PC-3 (cell line): Measurements from ENCODE around the gene RAB37. TPM values are rescaled to one million over a fixed set of nuclear protein-coding genes. Genes with fewer than 3 reads are reported as not detected.

ENCODE experiments used
- ATAC-seq: fragments of 200-7000 bp; cut with Tn5 transposase; 2 replicates; pipeline ENCODE4 v1.9.1; 2020; ENCODE audit warnings: mild to moderate bottlenecking, moderate library complexity
- BruUV-seq: library from RNA; stranded (reverse); fragments of 400-500 nt; replicated peaks from 2 replicates; lab custom pipeline; 2021; lab: Mats Ljungman, UMichigan
- CTCF ChIA-PET: fragments of 300-600 bp; sonication (Branson Sonifier 250); formaldehyde crosslinking; loops from one replicate; lab custom pipeline; 2022; ENCODE audit warnings: antibody characterized with exemption; lab: Charles Lee
- POLR2A ChIA-PET: fragments of 300-600 bp; sonication (Branson Sonifier 250); formaldehyde crosslinking; loops from one replicate; lab custom pipeline; 2022; ENCODE audit warnings: antibody characterized with exemption; ENCODE audit not compliant: unreplicated experiment; lab: Charles Lee
- DNase-seq: peaks from one replicate; pipeline ENCODE4 v3.0.0-alpha.2; 2015
- H2AFZ ChIP-seq: fragments of 300-600 bp; sonication (generic); 2 replicates; pipeline ENCODE4 v1.6.0; 2016; ENCODE audit warnings: antibody characterized with exemption, low read length
- H3F3A ChIP-seq: fragments of 300-600 bp; sonication (generic); one replicate; pipeline ENCODE4 v1.6.0; 2017; ENCODE audit warnings: antibody characterized with exemption, low read length, control low read depth, mild to moderate bottlenecking; ENCODE audit not compliant: unreplicated experiment
- H3K27ac ChIP-seq: fragments of 300-600 bp; sonication (generic); 2 replicates; pipeline ENCODE4 v1.5.1; 2016; ENCODE audit warnings: mild to moderate bottlenecking, low read length
- H3K27me3 ChIP-seq: fragments of 300-600 bp; sonication (generic); 2 replicates; pipeline ENCODE4 v1.6.1; 2016; ENCODE audit warnings: low read length, mixed read lengths
- H3K36me3 ChIP-seq: fragments of 300-600 bp; sonication (generic); 2 replicates; pipeline ENCODE4 v1.6.1; 2016; ENCODE audit warnings: low read depth, mixed run types, low read length, mixed read lengths
- H3K4me1 ChIP-seq: fragments of 300-600 bp; sonication (generic); 2 replicates; pipeline ENCODE4 v1.5.1; 2016; ENCODE audit warnings: low read length; ENCODE audit not compliant: insufficient read depth
- H3K4me2 ChIP-seq: fragments of 300-600 bp; sonication (generic); 2 replicates; pipeline ENCODE4 v1.6.0; 2016; ENCODE audit warnings: low read length
- H3K4me3 ChIP-seq: fragments of 300-600 bp; sonication (generic); 2 replicates; pipeline ENCODE4 v1.5.1; 2016; ENCODE audit warnings: mild to moderate bottlenecking, low read length, mixed read lengths
- H3K79me2 ChIP-seq: fragments of 300-600 bp; sonication (generic); 2 replicates; pipeline ENCODE4 v1.6.1; 2017; ENCODE audit warnings: low read length, mixed read lengths
- H3K9ac ChIP-seq: fragments of 300-600 bp; sonication (generic); 2 replicates; pipeline ENCODE4 v1.6.0; 2016; ENCODE audit warnings: mild to moderate bottlenecking, low read length
- H3K9me2 ChIP-seq: fragments of 300-600 bp; sonication (generic); replicated peaks from 2 replicates; pipeline ENCODE4 v1.6.1; 2016; ENCODE audit warnings: mixed run types, low read length, mixed read lengths
- H3K9me3 ChIP-seq: fragments of 300-600 bp; sonication (generic); 2 replicates; pipeline ENCODE4 v1.6.1; 2016; ENCODE audit warnings: low read length, mixed read lengths
- H4K20me1 ChIP-seq: fragments of 300-600 bp; sonication (generic); 2 replicates; pipeline ENCODE4 v1.6.1; 2016; ENCODE audit warnings: low read length, mixed read lengths
- CTCF ChIP-seq: fragments of 300-600 bp; sonication (generic); conservative IDR thresholded peaks from 2 replicates; pipeline ENCODE4 v1.5.1; 2017; ENCODE audit warnings: antibody characterized with exemption, low read depth, mild to moderate bottlenecking, low read length
- EZH2 ChIP-seq: fragments of 300-600 bp; sonication (generic); IDR thresholded peaks from one replicate; pipeline ENCODE4 v1.6.1; 2017; ENCODE audit warnings: antibody characterized with exemption, mild to moderate bottlenecking, low read length; ENCODE audit not compliant: unreplicated experiment
- EZH2phosphoT487 ChIP-seq: fragments of 300-600 bp; sonication (generic); IDR thresholded peaks from 2 replicates; pipeline ENCODE4 v1.6.1; 2018; ENCODE audit warnings: mild to moderate bottlenecking, antibody characterized with exemption, low read length, borderline replicate concordance
- intact Hi-C: fragments of 100-400 bp; cut with micrococcal nuclease; formaldehyde crosslinking; loops from 2 replicates; pipeline ENCODE4 v1.9.0; 2023
- total RNA-seq: library from RNA; depleted of rRNA; stranded (reverse); fragments of >200 nt; gene quantifications from 2 replicates; pipeline ENCODE4 v1.2.3, GENCODE V29; 2014

RAB37 gene
- total RNA-seq, 1 experiment from 2014 or later, result 0.66 TPM

GRCh38 chr17:74756891-74757290 is 19.8 kb downstream of the RAB37 start:
- Histone ChIP-seq H3K9me3 (no peaks in the 10 kb centered on the region), H3K9ac (no peak overlapping the region), H3F3A (no peaks in the 10 kb centered on the region), H3K4me1 (peaks cover 31% of the 10 kb centered on the region), H3K4me3 (no peak overlapping the region), H3K27me3 (no peaks in the 10 kb centered on the region), H3K9me2 (no peaks in the 10 kb centered on the region), H2AFZ (no peak overlapping the region), H3K79me2 (peaks cover 47% of the 10 kb centered on the region), H3K36me3 (no peaks in the 10 kb centered on the region), H3K4me2 (no peak overlapping the region), H4K20me1 (0 out of 2 replicates have a peak, but pooled peaks cover 4% of the 10 kb centered on the region), H3K27ac (no peak overlapping the region)
- ATAC-seq (no peak), DNase-seq (no peak)
- intact Hi-C loops, result no loop called here
- ChIA-PET CTCF (interaction anchor here (0.6 kb wide), 1 partner anchor 11 kb away, joined by 4 read pairs; no protein-coding TSS in a partner anchor), POLR2A (no interaction called here)
- no TSS peak for BruUV-seq
- TF ChIP-seq CTCF, result no peak
- TF ChIP-seq EZH2, result no peak
- TF ChIP-seq EZH2phosphoT487, result no peak

- Histone ChIP-seq H3K4me3 (no peak overlapping the region), H4K20me1 (0 out of 2 replicates have a peak, but pooled peaks cover 4% of the 10 kb centered on the region), H3K36me3 (no peaks in the 10 kb centered on the region), H3K9me2 (no peaks in the 10 kb centered on the region), H3K9ac (no peak overlapping the region), H3K79me2 (peaks cover 40% of the 10 kb centered on the region), H3K4me1 (peaks cover 28% of the 10 kb centered on the region), H3K27ac (no peak overlapping the region), H2AFZ (no peak overlapping the region), H3F3A (no peaks in the 10 kb centered on the region), H3K9me3 (no peaks in the 10 kb centered on the region), H3K4me2 (no peak overlapping the region), H3K27me3 (no peaks in the 10 kb centered on the region)
- CTCF ChIA-PET, result no interaction called here
- POLR2A ChIA-PET, result interaction anchor here (0.5 to 0.6 kb wide), 2 partner anchors 116 to 532 kb away, joined by 3 read pairs; no protein-coding TSS in a partner anchor
- BruUV-seq, result no TSS peak
- intact Hi-C loops, result no loop called here
- peak; percentile 12; the same call in 1 of the 2 replicates for ATAC-seq
- no peak for DNase-seq
- TF ChIP-seq EZH2, result no peak
- TF ChIP-seq EZH2phosphoT487, result no peak
- no peak for TF ChIP-seq CTCF
Measured at GRCh38 chr17:74757502-74757901, 20.4 kb downstream of the RAB37 start.

GRCh38 chr17:74757931-74758847 is 21.1 kb downstream of the RAB37 start:
- H2AFZ ChIP-seq, result no peak overlapping the region
- no peaks in the 10 kb centered on the region for H3K36me3 ChIP-seq
- H3F3A ChIP-seq, result no peaks in the 10 kb centered on the region
- intact Hi-C loops, result no loop called here
- H3K4me3 ChIP-seq, result no peak overlapping the region
- H3K4me2 ChIP-seq, result no peak overlapping the region
- H3K79me2 ChIP-seq, result peaks cover 34% of the 10 kb centered on the region
- H3K27ac ChIP-seq, result no peak overlapping the region
- no peak for TF ChIP-seq CTCF
- no peak for TF ChIP-seq EZH2
- TF ChIP-seq EZH2phosphoT487, result no peak
- H3K4me1 ChIP-seq, result peaks cover 21% of the 10 kb centered on the region
- H3K9me2 ChIP-seq, result no peaks in the 10 kb centered on the region
- DNase-seq (no peak), ATAC-seq (peak; percentile 13; the same call in 1 of the 2 replicates)
- no peaks in the 10 kb centered on the region for H3K27me3 ChIP-seq
- 0 out of 2 replicates have a peak, but pooled peaks cover 4% of the 10 kb centered on the region for H4K20me1 ChIP-seq
- CTCF ChIA-PET, result no interaction called here
- no peak overlapping the region for H3K9ac ChIP-seq
- BruUV-seq, result no TSS peak
- POLR2A ChIA-PET, result interaction anchor here (0.5 to 0.6 kb wide), 2 partner anchors 115 to 532 kb away, joined by 3 read pairs; no protein-coding TSS in a partner anchor
- no peaks in the 10 kb centered on the region for H3K9me3 ChIP-seq
